GM21619 (cell line): ENCODE measurements around the gene THAP8.
A peak's percentile ranks its signal among the peaks of the same experiment; 100 is the strongest.

Experiments
- ATAC-seq: cut with Tn5 transposase; IDR thresholded peaks from one replicate; pipeline ENCODE4 v1.9.1; 2021; ENCODE audit not compliant: unreplicated experiment

Gene THAP8

GRCh38 chr19:35995048-35995993 lies 58.8 kb downstream of the THAP8 start, which contains the start of gene SDHAF1:
Gene SDHAF1 (plus strand): TSS chr19:35995188. CDS start chr19:35995275, 87 bp downstream.
- ATAC-seq, result peak; percentile 78

- no peak for ATAC-seq
Observed at GRCh38 chr19:35993923-35994598, 60.0 kb downstream of the THAP8 start.

- ATAC-seq, result no peak
Observed at GRCh38 chr19:35992907-35993765, 60.9 kb downstream of the THAP8 start.

- ATAC-seq, result no peak
Observed at GRCh38 chr19:35991731-35992450, 62.2 kb downstream of the THAP8 start.

GRCh38 chr19:35990771-35991730 lies 63.0 kb downstream of the THAP8 start:
- no peak for ATAC-seq

GRCh38 chr19:35990156-35990555 lies 63.9 kb downstream of the THAP8 start:
- ATAC-seq, result no peak

GRCh38 chr19:35988824-35989223 lies 65.3 kb downstream of the THAP8 start:
- ATAC-seq, result no peak

- no peak for ATAC-seq
Observed at GRCh38 chr19:35987571-35987896, 66.6 kb downstream of the THAP8 start.

GRCh38 chr19:35986664-35987570 lies 67.2 kb downstream of the THAP8 start:
- no peak for ATAC-seq

GRCh38 chr19:35986111-35986510 lies 68.0 kb downstream of the THAP8 start:
- no peak for ATAC-seq
